Adrenal gland (tissue), 12 donors: ENCODE results near the gene SVEP1. TPM values are rescaled to one million over a fixed set of nuclear protein-coding genes. Genes with fewer than 3 reads are reported as not detected.
A peak's percentile ranks its signal among the peaks of the same experiment; 100 is the strongest.

Experiments
- DNase-seq, 7 donors: peaks; one replicate each; pipeline ENCODE4 v3.0.0-alpha.2; 2019 to 2020
- H3K27ac ChIP-seq, 5 donors: fragments of 200-600 bp; sonication (generic) in 4 of 5; 1 replicate in 3 of 5; 2 replicates in 2 of 5; pipeline versions ENCODE4 v1.5.1 to v1.8.0; 2016 to 2020; ENCODE audit warnings: mild to moderate bottlenecking in 1 of 5
- H3K27me3 ChIP-seq: fragments of 200-600 bp; 2 replicates; pipeline ENCODE4 v1.8.0; 2021
- H3K36me3 ChIP-seq, 2 donors: fragments of 200-600 bp; replicated peaks in 1 of 2; 1 replicate in 1 of 2; 2 replicates in 1 of 2; pipeline versions ENCODE4 v1.5.1 to v1.8.0; 2018 to 2022
- H3K4me1 ChIP-seq, 2 donors: fragments of 200-600 bp; replicated peaks in 1 of 2; 1 replicate in 1 of 2; 2 replicates in 1 of 2; pipeline versions ENCODE4 v1.5.1 to v1.8.0; 2018 to 2021
- H3K4me3 ChIP-seq, 4 donors: fragments of 200-600 bp; sonication (generic) in 3 of 4; one replicate each; pipeline ENCODE4 v1.5.1; 2016 to 2018
- H3K9me3 ChIP-seq, 3 donors: fragments of 200-600 bp; sonication (generic) in 1 of 3; replicated peaks in 1 of 3; 1 replicate in 2 of 3; 2 replicates in 1 of 3; pipeline versions ENCODE4 v1.5.1 to v1.8.0; 2016 to 2021
- POLR2A ChIP-seq, 2 donors: fragments of 450-650 bp; IDR thresholded peaks; one replicate each; pipeline ENCODE4 v1.6.1; 2017; ENCODE audit warnings: antibody characterized with exemption in 2 of 2, mild to moderate bottlenecking in 2 of 2, moderate library complexity in 1 of 2
- WGBS, 4 donors: extraction: QIAGEN DNeasy Blood & Tissue Kit in 2 of 4; methylation state at CpG; one replicate each; pipeline versions ENCODE4 v1.1.5 to v1.1.7; 2013 to 2017; 5-methylcytosine and 5-hydroxymethylcytosine counted together
- intact Hi-C, 2 donors: fragments of 100-400 bp; cut with DNase I; formaldehyde crosslinking; loops; one replicate each; pipeline versions ENCODE4 v1.14.1 to v1.15.0; 2022 to 2023
- polyA plus RNA-seq, 3 donors: library from polyadenylated mRNA; stranded (reverse); fragments of 200-250 nt in 2 of 3; fragments of 350-450 nt in 1 of 3; fragmentation: Illumina TruSeq in 1 of 3; extraction: RNeasy Lipid Tissue Mini Kit (QIAGEN cat#74804) in 1 of 3; gene quantifications; one replicate each; pipeline ENCODE4 v1.2.3, GENCODE V29; 2013 to 2014
- total RNA-seq, 9 donors: library from RNA; depleted of rRNA in 4 of 9; stranded (reverse); fragments of >200 nt in 4 of 9; fragments of 120-200 nt in 1 of 9; fragmentation: NEBNext Ultra II Directional in 1 of 9; extraction: Animal tissue kit (Norgen Biotek cat#: 25700) in 1 of 9; gene quantifications; one replicate each; pipeline versions ENCODE4 v1.1.0 to v1.2.4, GENCODE V29; 2013 to 2023
- TF ChIP-seq, protein P1 (sequence below), 6 experiments: fragments of 450-650 bp in 4 of 6; fragments of 200-600 bp in 2 of 6; sonication (generic) in 1 of 6; IDR thresholded peaks; 1 replicate in 5 of 6; 2 replicates in 1 of 6; pipeline versions ENCODE4 v1.5.1 to v1.8.0; 2016 to 2021; ENCODE audit warnings: antibody characterized with exemption in 6 of 6, mild to moderate bottlenecking in 2 of 6, moderate library complexity in 1 of 6
- donor health status: healthy with polysubstance abuse.
- donor health status: Bipolar disorder and iron deficiency.
- donor health status: DM: yes; HTN: yes; CAD: no.
- donor health status: DM: no; HTN: no; CAD: no.
- donor health status: DM: no; HTN: no; CAD: no.
- donor health status: DM: yes; HTN: yes; CAD: no.

The SVEP1 gene
- total and polyA plus RNA-seq, 12 donors: 2.2 to 45.3 (median 23.0) TPM

DNA sequence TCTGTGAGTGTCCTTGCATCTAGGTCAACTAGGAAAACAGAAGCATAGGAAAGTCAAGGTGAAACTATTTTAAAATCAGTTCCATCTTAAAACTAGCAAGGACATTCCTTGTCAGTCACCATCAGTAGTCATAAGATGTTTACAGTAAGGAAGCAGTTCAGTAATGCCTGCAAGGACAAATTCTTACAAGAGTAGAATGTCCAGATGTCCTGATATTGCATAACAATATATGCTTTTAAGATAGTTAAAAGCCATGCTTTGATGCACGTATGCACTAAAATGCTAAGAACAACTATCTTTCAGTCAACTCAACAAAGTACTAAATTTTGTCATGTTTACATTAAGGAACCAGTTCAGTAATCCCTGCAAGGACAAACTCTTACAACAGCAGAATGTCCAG, 11.3 kb upstream of the SVEP1 start:
- TF ChIP-seq, protein P1, sequence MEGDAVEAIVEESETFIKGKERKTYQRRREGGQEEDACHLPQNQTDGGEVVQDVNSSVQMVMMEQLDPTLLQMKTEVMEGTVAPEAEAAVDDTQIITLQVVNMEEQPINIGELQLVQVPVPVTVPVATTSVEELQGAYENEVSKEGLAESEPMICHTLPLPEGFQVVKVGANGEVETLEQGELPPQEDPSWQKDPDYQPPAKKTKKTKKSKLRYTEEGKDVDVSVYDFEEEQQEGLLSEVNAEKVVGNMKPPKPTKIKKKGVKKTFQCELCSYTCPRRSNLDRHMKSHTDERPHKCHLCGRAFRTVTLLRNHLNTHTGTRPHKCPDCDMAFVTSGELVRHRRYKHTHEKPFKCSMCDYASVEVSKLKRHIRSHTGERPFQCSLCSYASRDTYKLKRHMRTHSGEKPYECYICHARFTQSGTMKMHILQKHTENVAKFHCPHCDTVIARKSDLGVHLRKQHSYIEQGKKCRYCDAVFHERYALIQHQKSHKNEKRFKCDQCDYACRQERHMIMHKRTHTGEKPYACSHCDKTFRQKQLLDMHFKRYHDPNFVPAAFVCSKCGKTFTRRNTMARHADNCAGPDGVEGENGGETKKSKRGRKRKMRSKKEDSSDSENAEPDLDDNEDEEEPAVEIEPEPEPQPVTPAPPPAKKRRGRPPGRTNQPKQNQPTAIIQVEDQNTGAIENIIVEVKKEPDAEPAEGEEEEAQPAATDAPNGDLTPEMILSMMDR (IDR thresholded peaks at IDR 0.05): no peak
- no peak for TF ChIP-seq POLR2A (IDR thresholded peaks at IDR 0.05)
- no peak for DNase-seq
- Histone ChIP-seq H3K9me3 (no peaks in the 10 kb centered on the region), H3K36me3 (no peaks in the 10 kb centered on the region), H3K4me1 (no peaks in the 10 kb centered on the region), H3K27ac (no peak overlapping the region), H3K27me3 (peaks cover 5% of the 10 kb centered on the region), H3K4me3 (no peak overlapping the region)
- 45 to 58% (median 55%) methylated on average over 1 of the region's 1 CpG for WGBS, 4 donors
- intact Hi-C loops: no loop called here

DNA sequence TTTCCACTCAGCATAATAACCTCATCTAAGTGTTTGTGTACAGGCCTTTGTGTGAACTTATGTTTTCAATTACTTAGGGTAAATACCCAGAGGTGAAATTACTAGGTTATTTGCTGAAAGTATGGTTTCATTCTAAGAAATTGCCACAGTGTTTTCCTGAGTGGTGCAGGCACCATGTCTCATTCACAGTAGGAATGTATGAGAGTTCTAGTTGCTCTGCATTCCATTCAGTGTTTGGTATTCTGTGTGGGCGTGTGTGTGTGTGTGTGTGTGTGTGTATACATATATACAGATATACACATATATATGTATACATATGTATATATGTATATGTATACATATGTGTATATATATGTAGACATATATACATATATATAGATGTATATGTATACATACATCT, 8.8 kb upstream of the SVEP1 start:
- H3K9me3 ChIP-seq: no peaks in the 10 kb centered on the region
- intact Hi-C loops: no loop called here
- TF ChIP-seq POLR2A (IDR thresholded peaks at IDR 0.05): no peak
- TF ChIP-seq, protein P1 (IDR thresholded peaks at IDR 0.05): no peak
- H3K27ac ChIP-seq: no peak overlapping the region
- WGBS, 4 donors: 67 to 88% (median 72%) methylated on average over 1 of the region's 1 CpG
- no peak overlapping the region for H3K4me3 ChIP-seq
- H3K36me3 ChIP-seq: no peaks in the 10 kb centered on the region
- H3K4me1 ChIP-seq: no peaks in the 10 kb centered on the region
- DNase-seq: no peak
- no peaks in the 10 kb centered on the region for H3K27me3 ChIP-seq

DNA sequence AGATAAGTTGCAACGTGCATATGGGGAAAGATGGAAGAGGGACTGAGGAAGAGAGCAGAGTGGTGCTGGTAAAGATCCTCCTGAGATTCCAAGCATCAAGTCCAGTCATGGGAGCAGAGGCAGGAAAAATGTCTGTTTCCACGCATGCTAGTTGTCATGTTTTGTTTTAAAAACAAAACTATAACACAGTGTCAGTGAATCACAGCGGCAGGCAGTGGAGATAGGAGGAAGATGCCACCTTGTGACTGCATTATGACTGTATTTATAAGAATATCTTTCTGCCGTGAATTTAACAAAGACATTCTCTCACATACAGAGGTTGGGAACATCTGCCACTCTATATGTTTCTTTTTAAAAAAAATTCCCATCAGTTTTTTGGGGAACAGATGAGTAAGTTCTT, 3.7 kb upstream of the SVEP1 start:
- no peak for DNase-seq
- no peak for TF ChIP-seq POLR2A (IDR thresholded peaks at IDR 0.05)
- TF ChIP-seq, protein P1 (IDR thresholded peaks at IDR 0.05): peak in 1 of 6 experiments; percentile 9
- intact Hi-C loops: no loop called here
- Histone ChIP-seq H3K4me1 (no peaks in the 10 kb centered on the region), H3K27me3 (peaks cover 22% of the 10 kb centered on the region), H3K4me3 (no peak overlapping the region), H3K27ac (no peak overlapping the region), H3K36me3 (no peaks in the 10 kb centered on the region), H3K9me3 (no peaks in the 10 kb centered on the region)
- WGBS, 4 donors: 31 to 50% (median 44%) methylated on average over 4 of the region's 4 CpGs

DNA sequence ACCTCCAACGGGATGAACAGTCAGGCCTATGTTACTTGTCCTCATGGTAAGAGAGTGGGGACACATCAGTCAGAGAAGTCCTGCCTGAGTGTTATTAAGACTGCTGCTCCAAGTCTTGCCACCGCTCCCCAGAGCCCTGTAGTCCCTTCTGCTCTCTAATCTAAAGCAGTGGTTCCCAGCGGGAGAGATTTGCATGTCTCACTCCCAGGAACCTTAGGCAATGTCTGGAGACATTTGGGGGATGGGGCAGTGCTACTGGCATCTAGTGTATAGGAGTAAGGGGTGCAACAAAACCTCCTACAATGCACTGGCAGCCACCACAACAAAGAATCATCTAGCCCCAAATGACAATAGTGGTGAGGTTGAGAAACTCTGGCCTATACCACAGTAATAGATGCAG, 2.6 kb upstream of the SVEP1 start:
- Histone ChIP-seq H3K4me1 (no peaks in the 10 kb centered on the region), H3K27me3 (peaks cover 25% of the 10 kb centered on the region), H3K27ac (no peak overlapping the region), H3K36me3 (no peaks in the 10 kb centered on the region), H3K4me3 (no peak overlapping the region), H3K9me3 (peaks cover 0 to 6% (median 0%) of the 10 kb centered on the region in 3 donors)
- DNase-seq: no peak
- intact Hi-C loops: no loop called here
- TF ChIP-seq, protein P1 (IDR thresholded peaks at IDR 0.05): no peak
- no peak for TF ChIP-seq POLR2A (IDR thresholded peaks at IDR 0.05)
- 73 to 79% (median 75%) methylated on average over 3 of the region's 3 CpGs for WGBS, 4 donors
